Stomach (tissue), 9 donors: ENCODE data around the gene PRUNE2. TPM values are rescaled to one million over a fixed set of nuclear protein-coding genes. Genes with fewer than 3 reads are reported as not detected.

Experiments used
- DNase-seq, 2 donors: peaks; one replicate each; pipeline versions ENCODE4 v3.0.0 to v3.0.0-alpha.2; 2013 to 2019
- H3K27ac ChIP-seq, 5 donors: fragments of 200-600 bp in 4 of 5; sonication (generic) in 4 of 5; one replicate each; pipeline ENCODE4 v1.5.1; 2013 to 2019; ENCODE audit warnings: mild to moderate bottlenecking in 1 of 5, moderate library complexity in 1 of 5
- H3K27me3 ChIP-seq, 3 donors: fragments of 200-600 bp; sonication (generic); one replicate each; pipeline ENCODE4 v1.5.1; 2017 to 2019; ENCODE audit warnings: mixed run types in 1 of 3
- H3K36me3 ChIP-seq, 4 donors: fragments of 200-600 bp; sonication (generic); 1 replicate in 3 of 4; 2 replicates in 1 of 4; pipeline ENCODE4 v1.5.1; 2016 to 2019
- H3K4me1 ChIP-seq, 4 donors: fragments of 200-600 bp; sonication (generic); one replicate each; pipeline ENCODE4 v1.5.1; 2016 to 2019
- H3K4me3 ChIP-seq, 4 donors: fragments of 200-600 bp; sonication (generic) in 3 of 4; one replicate each; pipeline ENCODE4 v1.5.1; 2016 to 2019; ENCODE audit warnings: mild to moderate bottlenecking in 1 of 4
- H3K9me3 ChIP-seq, 4 donors: fragments of 200-600 bp; sonication (generic); one replicate each; pipeline ENCODE4 v1.5.1; 2016 to 2019
- CTCF ChIP-seq, 7 experiments: fragments of 450-650 bp in 4 of 7; fragments of 200-600 bp in 3 of 7; sonication (generic) in 3 of 7; IDR thresholded peaks; one replicate each; pipeline ENCODE4 v1.5.1; 2016 to 2019; ENCODE audit warnings: antibody characterized with exemption in 7 of 7, control low read depth in 2 of 7, mild to moderate bottlenecking in 1 of 7
- EP300 ChIP-seq: sonication (generic); formaldehyde crosslinking; IDR thresholded peaks from one replicate; pipeline ENCODE4 v1.6.1; 2017; ENCODE audit warnings: antibody characterized with exemption
- POLR2A ChIP-seq, 4 donors: fragments of 450-650 bp; IDR thresholded peaks; one replicate each; pipeline ENCODE4 v1.6.1; 2016; ENCODE audit warnings: antibody characterized with exemption in 4 of 4, control low read depth in 2 of 4, mild to moderate bottlenecking in 1 of 4, moderate library complexity in 1 of 4
- POLR2AphosphoS5 ChIP-seq, 3 donors: sonication (generic); formaldehyde crosslinking; IDR thresholded peaks; one replicate each; pipeline ENCODE4 v1.6.1; 2016; ENCODE audit warnings: antibody characterized with exemption in 3 of 3
- WGBS, 5 donors: extraction: QIAGEN DNeasy Blood & Tissue Kit in 3 of 5; methylation state at CpG; one replicate each; pipeline versions ENCODE4 v1.1.5 to v1.1.7; 2013 to 2018; 5-methylcytosine and 5-hydroxymethylcytosine counted together
- intact Hi-C: fragments of 100-400 bp; cut with DNase I; formaldehyde crosslinking; loops from one replicate; pipeline ENCODE4 v1.15.1; 2023; ENCODE audit warnings: low total_unique reads
- polyA plus RNA-seq, 3 donors: library from polyadenylated mRNA; stranded (reverse); fragments of 200-250 nt; gene quantifications; one replicate each; pipeline ENCODE4 v1.2.3, GENCODE V29; 2013
- total RNA-seq, 5 donors: library from RNA; depleted of rRNA; stranded (reverse); fragments of >200 nt; gene quantifications; one replicate each; pipeline versions ENCODE4 v1.1.0 to v1.2.3, GENCODE V29; 2014 to 2016
- donor health status: healthy with polysubstance abuse.
- donor health status: Bipolar disorder and iron deficiency.
- donor health status: healthy.

Gene PRUNE2
- total and polyA plus RNA-seq, 8 donors: 2.6 to 311 (median 75.4) TPM

GRCh38 chr9:76734716-76735115, 171.2 kb downstream of the PRUNE2 start:
- H3K4me3 ChIP-seq: no peak overlapping the region
- DNase-seq: no peak
- no peaks in the 10 kb centered on the region for H3K27me3 ChIP-seq
- H3K4me1 ChIP-seq: peaks cover 0 to 7% (median 3%) of the 10 kb centered on the region in 4 donors
- no peaks in the 10 kb centered on the region for H3K36me3 ChIP-seq
- intact Hi-C loops: no loop called here
- H3K9me3 ChIP-seq: no peaks in the 10 kb centered on the region
- no peak overlapping the region for H3K27ac ChIP-seq
- TF ChIP-seq EP300 (no peak), CTCF (IDR thresholded peaks at IDR 0.05) (no peak), POLR2AphosphoS5 (IDR thresholded peaks at IDR 0.05) (no peak), POLR2A (IDR thresholded peaks at IDR 0.05) (no peak)
- 86 to 92% (median 90%) methylated on average over 3 of the region's 3 CpGs for WGBS, 5 donors

- peaks cover 0 to 13% (median 6%) of the 10 kb centered on the region in 4 donors for H3K4me1 ChIP-seq
- no peak for DNase-seq
- H3K27me3 ChIP-seq: no peaks in the 10 kb centered on the region
- no peak overlapping the region for H3K27ac ChIP-seq
- no peak for TF ChIP-seq CTCF (IDR thresholded peaks at IDR 0.05)
- TF ChIP-seq EP300: no peak
- no peak for TF ChIP-seq POLR2AphosphoS5 (IDR thresholded peaks at IDR 0.05)
- TF ChIP-seq POLR2A (IDR thresholded peaks at IDR 0.05): no peak
- H3K36me3 ChIP-seq: no peaks in the 10 kb centered on the region
- intact Hi-C loops: no loop called here
- H3K4me3 ChIP-seq: no peak overlapping the region
- WGBS, 5 donors: 88 to 100% (median 96%) methylated on average over 1 of the region's 1 CpG
- H3K9me3 ChIP-seq: no peaks in the 10 kb centered on the region
These were observed 172.8 kb downstream of the PRUNE2 start for GRCh38 chr9:76733096-76733495.

- TF ChIP-seq POLR2AphosphoS5 (IDR thresholded peaks at IDR 0.05) (no peak), POLR2A (IDR thresholded peaks at IDR 0.05) (no peak), EP300 (no peak), CTCF (IDR thresholded peaks at IDR 0.05) (no peak)
- 40 to 81% (median 47%) methylated on average over 3 of the region's 3 CpGs for WGBS, 5 donors
- DNase-seq: no peak
- H3K27ac ChIP-seq: no peak overlapping the region
- no peaks in the 10 kb centered on the region for H3K36me3 ChIP-seq
- H3K27me3 ChIP-seq: no peaks in the 10 kb centered on the region
- H3K4me1 ChIP-seq: peaks cover 0 to 13% (median 6%) of the 10 kb centered on the region in 4 donors
- H3K4me3 ChIP-seq: no peak overlapping the region
- intact Hi-C loops: no loop called here
- no peaks in the 10 kb centered on the region for H3K9me3 ChIP-seq
These were observed 173.5 kb downstream of the PRUNE2 start for GRCh38 chr9:76732341-76732958.

- Histone ChIP-seq H3K9me3 (no peaks in the 10 kb centered on the region), H3K27me3 (peaks cover 0 to 4% (median 0%) of the 10 kb centered on the region in 3 donors), H3K27ac (no peak overlapping the region), H3K4me3 (no peak overlapping the region), H3K4me1 (peaks cover 0 to 17% (median 6%) of the 10 kb centered on the region in 4 donors), H3K36me3 (no peaks in the 10 kb centered on the region)
- TF ChIP-seq POLR2A (IDR thresholded peaks at IDR 0.05): no peak
- no peak for TF ChIP-seq POLR2AphosphoS5 (IDR thresholded peaks at IDR 0.05)
- no peak for TF ChIP-seq CTCF (IDR thresholded peaks at IDR 0.05)
- TF ChIP-seq EP300: no peak
- intact Hi-C loops: no loop called here
- DNase-seq: no peak
- WGBS, 5 donors: 82 to 96% (median 91%) methylated on average over 6 of the region's 6 CpGs
These were observed 175.1 kb downstream of the PRUNE2 start for GRCh38 chr9:76730801-76731200.
